HG03045 (cell line): Measurements from ENCODE around the gene SPATA2L.
"Not testable (repeated sequence)": the region's sequence is repeated elsewhere in the genome, so short reads cannot be mapped to it uniquely, and the experiment has no call there.

Source experiments
- ATAC-seq: cut with Tn5 transposase; IDR thresholded peaks from one replicate; pipeline ENCODE4 v1.9.1; 2021; ENCODE audit warnings: mild to moderate bottlenecking, moderate library complexity; ENCODE audit not compliant: unreplicated experiment

The SPATA2L gene

GRCh38 chr16:89691986-89692569 is 9.4 kb downstream of the SPATA2L start:
- ATAC-seq = no peak

- ATAC-seq = no peak
These were observed 10.1 kb downstream of the SPATA2L start for GRCh38 chr16:89691231-89691985.

DNA sequence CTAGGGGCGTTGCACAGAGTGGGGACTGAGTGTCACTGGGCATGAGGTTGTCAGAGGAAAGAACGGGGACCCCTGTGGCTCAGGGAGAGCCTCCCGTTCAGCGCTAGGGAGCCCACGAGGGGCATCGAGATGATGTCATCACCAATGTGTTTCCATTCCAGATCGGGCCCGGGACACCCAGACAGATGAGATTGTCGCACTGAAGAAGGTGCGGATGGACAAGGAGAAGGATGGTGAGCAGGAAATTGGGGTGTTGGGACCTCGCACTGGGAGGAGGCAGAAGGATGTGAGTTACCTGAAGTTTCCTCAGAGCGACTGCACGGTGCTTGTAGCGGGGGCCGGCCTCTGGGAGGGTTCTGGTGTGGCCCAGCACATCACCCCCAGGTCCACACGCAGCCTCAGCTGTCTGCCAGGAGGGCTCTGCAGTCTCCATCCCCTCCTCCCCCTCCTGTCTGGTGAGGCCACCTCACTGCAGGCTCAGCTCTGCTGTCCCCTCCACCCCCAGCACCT is 11.1 kb downstream of the SPATA2L start:
- no peak for ATAC-seq

DNA sequence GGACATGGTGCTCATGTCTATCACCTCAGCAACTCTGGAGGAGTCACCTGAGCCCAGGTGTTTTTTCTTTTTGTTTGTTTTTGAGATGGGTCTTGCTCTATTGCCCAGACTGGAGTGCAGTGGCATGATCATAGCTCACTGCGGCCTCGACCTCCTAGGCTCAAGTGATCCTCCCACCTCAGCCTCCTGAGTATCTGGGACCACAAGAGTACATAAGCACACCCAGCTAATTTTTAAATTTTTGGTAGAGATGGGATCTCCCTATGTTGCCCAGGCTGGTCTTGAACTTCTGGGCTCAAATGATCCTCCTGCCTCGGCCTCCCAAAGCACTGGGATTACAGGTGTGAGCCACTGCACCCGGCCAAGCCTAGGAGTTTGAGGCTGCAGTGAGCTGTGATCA is 11.9 kb downstream of the SPATA2L start:
- ATAC-seq = not testable (repeated sequence)

GRCh38 chr16:89689142-89689541 is 12.4 kb downstream of the SPATA2L start:
- no peak for ATAC-seq

- ATAC-seq = no peak
These were observed 13.1 kb downstream of the SPATA2L start for GRCh38 chr16:89688395-89688794.

- peak; percentile 34 for ATAC-seq
These were observed 14.2 kb downstream of the SPATA2L start for GRCh38 chr16:89687092-89687940.

DNA sequence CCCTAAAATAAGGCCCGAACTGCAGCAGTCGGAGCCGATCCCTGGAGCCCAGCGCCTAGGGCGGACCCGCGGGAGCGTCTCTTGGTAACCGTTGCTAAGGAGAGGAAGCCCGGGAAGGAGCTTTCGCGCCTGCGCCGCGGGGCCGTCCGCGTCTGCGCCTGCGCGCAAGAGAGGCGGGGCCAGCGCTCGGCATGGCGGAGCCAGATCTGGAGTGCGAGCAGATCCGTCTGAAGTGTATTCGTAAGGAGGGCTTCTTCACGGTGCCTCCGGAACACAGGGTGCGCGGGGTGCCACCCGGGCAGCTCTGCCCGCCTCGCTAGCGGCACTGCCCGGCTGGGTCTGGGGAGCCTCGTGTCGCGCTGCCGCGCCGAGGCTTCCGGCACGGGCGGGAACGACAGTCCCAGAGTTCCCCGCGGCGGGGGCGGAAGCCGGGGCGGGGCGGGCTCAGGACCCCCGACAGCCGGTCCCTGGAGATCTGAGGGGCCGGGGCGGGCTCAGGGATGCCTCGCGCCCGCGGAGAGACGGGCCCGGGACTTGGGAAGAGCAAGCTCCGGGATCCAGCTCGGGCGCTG is 14.9 kb downstream of the SPATA2L start, which contains the start of gene CDK10:
TSS of gene CDK10 (plus strand) at position 170 of the 572 bp plus-strand sequence. CDS start at position 192, 22 bp downstream.
- ATAC-seq = peak; percentile 73

- no peak for ATAC-seq
These were observed 15.6 kb downstream of the SPATA2L start for GRCh38 chr16:89685916-89686315.

DNA sequence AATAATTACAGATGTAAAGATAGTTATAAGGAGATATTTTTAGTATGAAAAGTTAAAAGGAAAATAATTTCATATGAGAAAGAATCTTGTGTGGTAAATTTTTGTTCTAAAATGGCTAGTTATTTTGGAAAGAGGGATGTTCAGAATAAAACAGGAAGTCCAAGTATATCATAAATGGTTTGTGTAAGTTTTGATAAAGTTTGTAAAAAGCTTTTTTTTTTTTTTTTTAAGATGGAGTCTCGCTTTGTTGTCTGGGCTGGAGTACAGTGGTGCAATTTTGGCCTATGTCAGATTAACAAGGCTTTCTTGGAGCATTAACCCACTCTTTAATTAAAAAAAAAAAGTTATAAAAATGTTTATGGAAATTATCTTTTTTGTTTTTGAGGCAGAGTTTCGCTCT is 23.2 kb downstream of the SPATA2L start:
- ATAC-seq = no peak

GRCh38 chr16:89672177-89672941 is 29.1 kb downstream of the SPATA2L start:
- no peak for ATAC-seq

DNA sequence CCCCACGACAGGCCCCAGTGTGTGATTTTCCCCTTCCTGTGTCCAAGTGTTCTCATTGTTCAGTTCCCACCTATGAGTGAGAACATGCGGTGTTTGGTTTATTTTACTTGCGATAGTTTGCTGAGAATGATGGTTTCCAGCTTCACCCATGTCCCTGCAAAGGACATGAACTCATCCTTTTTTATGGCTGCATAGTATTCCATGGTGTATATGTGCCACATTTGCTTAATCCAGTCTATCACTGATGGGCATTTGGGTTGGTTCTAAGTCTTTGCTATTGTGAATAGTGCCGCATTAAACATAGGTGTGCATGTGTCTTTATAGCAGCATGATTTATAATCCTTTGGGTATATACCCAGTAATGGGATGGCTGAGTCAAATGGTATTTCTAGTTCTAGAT is 29.9 kb downstream of the SPATA2L start:
- ATAC-seq = not testable (repeated sequence)

DNA sequence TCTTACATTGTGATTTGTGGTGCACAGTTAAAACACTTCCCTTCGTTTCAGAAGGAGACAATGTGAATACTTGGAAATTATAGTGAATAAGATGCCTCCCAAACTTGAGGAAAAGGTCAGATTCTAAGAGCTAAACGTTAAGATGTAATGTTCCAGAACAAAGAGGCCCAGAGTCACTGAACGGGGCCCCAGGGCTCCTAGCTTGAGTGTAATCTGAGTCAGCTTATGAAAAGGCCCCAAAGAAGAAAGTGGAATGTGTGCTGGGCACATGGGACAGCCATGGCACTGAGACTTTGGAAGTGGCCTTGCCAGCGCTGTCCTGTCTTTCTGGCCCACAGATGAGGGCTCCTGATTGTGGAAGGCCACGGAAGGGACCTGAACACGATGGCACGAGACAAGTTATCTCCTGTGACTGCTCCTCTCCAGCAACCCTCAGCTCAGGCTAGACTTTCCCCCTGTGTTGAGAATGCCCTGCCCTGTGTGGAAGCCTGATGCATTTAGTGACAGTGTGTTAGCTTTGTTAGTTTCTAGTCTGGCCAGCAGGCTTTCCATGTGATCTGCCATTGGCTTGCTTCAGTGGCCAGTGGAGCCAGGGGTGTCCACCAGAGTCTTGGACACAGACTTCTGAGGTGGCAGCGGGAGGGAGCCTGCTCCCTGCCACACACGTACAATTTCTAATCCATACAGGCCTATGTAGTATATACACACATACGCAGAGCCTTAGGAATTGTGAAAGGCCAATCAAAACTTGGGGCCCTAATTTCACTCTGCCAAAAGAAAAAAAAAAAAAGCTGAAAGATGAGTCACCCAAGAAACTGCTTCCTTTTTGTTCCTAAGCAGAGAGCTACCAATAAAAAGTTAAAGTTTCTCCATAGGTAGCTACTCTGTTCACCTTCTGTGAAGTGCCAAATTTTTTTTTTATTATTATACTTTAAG is 30.7 kb downstream of the SPATA2L start:
- ATAC-seq = no peak

- ATAC-seq = no peak
These were observed 31.8 kb downstream of the SPATA2L start for GRCh38 chr16:89669755-89670154.

DNA sequence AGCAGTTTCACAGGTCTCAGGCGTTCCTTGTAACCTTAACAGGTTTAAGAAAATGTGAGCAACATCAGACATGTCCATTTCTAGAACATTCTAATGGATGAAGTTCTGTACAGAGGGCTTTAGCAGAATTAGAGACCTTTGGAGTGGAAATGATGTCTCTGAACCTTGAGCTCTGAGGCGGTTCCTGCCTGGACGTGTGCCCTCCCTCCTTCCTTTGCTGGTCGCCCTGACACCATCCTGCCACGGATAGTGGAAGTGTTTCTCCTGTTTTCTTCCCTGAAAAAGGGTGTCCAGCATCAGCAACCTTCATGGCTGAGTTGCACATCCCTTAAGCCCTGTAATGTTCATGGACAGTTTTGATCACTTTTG is 32.7 kb downstream of the SPATA2L start:
- ATAC-seq = no peak

- ATAC-seq = no peak
These were observed 33.9 kb downstream of the SPATA2L start for GRCh38 chr16:89667633-89668032.

DNA sequence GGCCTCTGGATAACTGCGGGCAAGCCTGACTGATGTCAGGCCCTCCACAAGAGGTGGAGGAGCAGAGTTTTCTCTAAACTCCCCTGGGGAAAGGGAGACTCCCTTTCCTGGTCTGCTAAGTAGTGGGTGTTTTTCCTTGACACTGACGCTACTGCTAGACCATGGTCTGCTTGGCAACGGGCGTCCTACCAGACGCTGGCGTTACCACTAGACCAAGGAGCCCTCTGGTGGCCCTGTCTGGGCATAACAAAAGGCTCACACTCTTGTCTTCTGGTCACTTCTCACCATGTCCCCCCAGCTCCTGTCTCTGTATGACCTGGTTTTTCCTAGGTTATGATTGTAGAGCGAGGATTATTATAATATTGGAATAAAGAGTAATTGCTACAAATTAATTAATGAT is 34.5 kb downstream of the SPATA2L start:
- ATAC-seq = not testable (repeated sequence)

DNA sequence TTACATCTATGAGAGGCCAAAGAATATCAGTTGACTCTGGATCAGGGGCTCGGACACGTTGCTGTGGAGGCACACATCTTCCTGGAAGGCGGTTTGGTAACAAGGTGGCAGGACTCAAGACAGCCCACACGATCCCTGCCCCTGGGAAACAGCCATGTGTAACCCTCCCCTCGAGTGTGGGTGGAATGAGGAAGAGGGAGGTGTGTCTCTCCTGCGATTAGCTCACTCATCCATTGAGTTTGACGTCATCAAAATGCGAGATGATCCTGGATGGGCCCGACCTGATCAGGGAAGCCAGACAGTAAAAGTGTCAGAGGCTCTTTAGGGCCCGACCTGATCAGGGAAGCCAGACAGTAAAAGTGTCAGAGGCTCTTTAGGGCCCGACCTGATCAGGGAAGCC is 37.3 kb downstream of the SPATA2L start:
- not testable (repeated sequence) for ATAC-seq

- no peak for ATAC-seq
These were observed 40.3 kb downstream of the SPATA2L start for GRCh38 chr16:89661215-89661614.
